Panc1 (cell line): Measurements from ENCODE around the gene ASPM. TPM values are rescaled to one million over a fixed set of nuclear protein-coding genes. Genes with fewer than 3 reads are reported as not detected.

ENCODE experiments used
- ATAC-seq: fragments of 200-7000 bp; cut with Tn5 transposase; 2 replicates; pipeline ENCODE4 v1.9.1; 2020; ENCODE audit warnings: mild to moderate bottlenecking, moderate library complexity
- BruUV-seq: library from RNA; stranded (reverse); fragments of 400-500 nt; replicated peaks from 2 replicates; lab custom pipeline; 2021; lab: Mats Ljungman, UMichigan
- CTCF ChIA-PET: fragments of 300-600 bp; sonication (Branson Sonifier 250); formaldehyde crosslinking; loops from one replicate; lab custom pipeline; 2022; ENCODE audit warnings: antibody characterized with exemption; lab: Charles Lee
- POLR2A ChIA-PET: fragments of 300-600 bp; sonication (Branson Sonifier 250); formaldehyde crosslinking; loops from one replicate; lab custom pipeline; 2022; ENCODE audit warnings: antibody characterized with exemption; lab: Charles Lee
- DNase-seq: peaks from one replicate; pipeline ENCODE4 v3.0.0-alpha.2; 2010; ENCODE audit warnings: low read depth, low spot score
- H3K27ac ChIP-seq: 2 replicates; pipeline ENCODE4 v1.5.1; 2011; ENCODE audit warnings: mild to moderate bottlenecking, low read length, inconsistent platforms
- H3K27me3 ChIP-seq: fragments of 200-500 bp; sonication (Bioruptor generic); 2 replicates; pipeline ENCODE4 v1.6.0; 2014; ENCODE audit warnings: low read length, inconsistent platforms; ENCODE audit not compliant: control insufficient read depth, insufficient read depth
- H3K36me3 ChIP-seq: fragments of 200-500 bp; sonication (Bioruptor generic); 2 replicates; pipeline ENCODE4 v1.5.1; 2014; ENCODE audit warnings: inconsistent platforms, mild to moderate bottlenecking, low read length, moderate library complexity; ENCODE audit not compliant: control insufficient read depth, insufficient read depth
- H3K4me1 ChIP-seq: 2 replicates; pipeline ENCODE4 v1.5.1; 2011; ENCODE audit warnings: inconsistent platforms, mild to moderate bottlenecking, low read length, moderate library complexity; ENCODE audit not compliant: control insufficient read depth, insufficient read depth
- H3K4me3 ChIP-seq, 2 experiments: 2 replicates each; pipeline ENCODE4 v1.5.1; 2011 to 2012; ENCODE audit warnings: low read depth in 2 of 2, low read length in 2 of 2, mild to moderate bottlenecking in 2 of 2, inconsistent platforms in 1 of 2, moderate library complexity in 1 of 2
- H3K9me3 ChIP-seq: fragments of 200-500 bp; sonication (Bioruptor generic); 2 replicates; pipeline ENCODE4 v1.5.1; 2014; ENCODE audit warnings: low read depth, mild to moderate bottlenecking, inconsistent platforms, low read length, moderate library complexity; ENCODE audit not compliant: control insufficient read depth, insufficient read depth
- POLR2AphosphoS5 ChIP-seq: IDR thresholded peaks from 2 replicates; pipeline ENCODE4 v1.6.1; 2012; ENCODE audit warnings: mild to moderate bottlenecking, low read depth, low read length, moderate library complexity
- SIN3A ChIP-seq: IDR thresholded peaks from 2 replicates; pipeline ENCODE4 v1.6.1; 2012; ENCODE audit warnings: low read depth, mild to moderate bottlenecking, low read length, moderate library complexity, borderline replicate concordance; ENCODE audit not compliant: insufficient read depth
- TCF7L2 ChIP-seq: IDR thresholded peaks from 2 replicates; pipeline ENCODE4 v1.6.1; 2011; ENCODE audit warnings: mild to moderate bottlenecking, low read depth, low read length, inconsistent platforms
- in situ Hi-C: cut with HindIII; loops from 2 replicates; pipeline ENCODE4 v1.10.0; 2016; ENCODE audit warnings: low sequenced_read_pairs, low pct_unique_long_range_greater_than_20kb
- intact Hi-C: fragments of 100-400 bp; cut with micrococcal nuclease; formaldehyde crosslinking; loops from one replicate; pipeline ENCODE4 v1.10.0; 2022; ENCODE audit not compliant: unreplicated experiment
- total RNA-seq: library from RNA; stranded (reverse); gene quantifications from one replicate; pipeline ENCODE4 v1.2.1, GENCODE V29; 2021; ENCODE audit not compliant: unreplicated experiment
- TF ChIP-seq, protein P1 (sequence below): fragments of 450-650 bp; IDR thresholded peaks from 2 replicates; pipeline ENCODE4 v1.5.1; 2017; ENCODE audit warnings: mild to moderate bottlenecking
- TF ChIP-seq, protein P2 (sequence below), 2 experiments: IDR thresholded peaks; 2 replicates each; pipeline ENCODE4 v1.6.1; 2011 to 2012; ENCODE audit warnings: low read depth in 2 of 2, control low read depth in 1 of 2, low read length in 1 of 2, mild to moderate bottlenecking in 1 of 2, moderate library complexity in 1 of 2; ENCODE audit not compliant: insufficient read depth in 1 of 2

Gene ASPM
- total RNA-seq, 1 experiment from 2014 or later: 26.9 TPM

DNA sequence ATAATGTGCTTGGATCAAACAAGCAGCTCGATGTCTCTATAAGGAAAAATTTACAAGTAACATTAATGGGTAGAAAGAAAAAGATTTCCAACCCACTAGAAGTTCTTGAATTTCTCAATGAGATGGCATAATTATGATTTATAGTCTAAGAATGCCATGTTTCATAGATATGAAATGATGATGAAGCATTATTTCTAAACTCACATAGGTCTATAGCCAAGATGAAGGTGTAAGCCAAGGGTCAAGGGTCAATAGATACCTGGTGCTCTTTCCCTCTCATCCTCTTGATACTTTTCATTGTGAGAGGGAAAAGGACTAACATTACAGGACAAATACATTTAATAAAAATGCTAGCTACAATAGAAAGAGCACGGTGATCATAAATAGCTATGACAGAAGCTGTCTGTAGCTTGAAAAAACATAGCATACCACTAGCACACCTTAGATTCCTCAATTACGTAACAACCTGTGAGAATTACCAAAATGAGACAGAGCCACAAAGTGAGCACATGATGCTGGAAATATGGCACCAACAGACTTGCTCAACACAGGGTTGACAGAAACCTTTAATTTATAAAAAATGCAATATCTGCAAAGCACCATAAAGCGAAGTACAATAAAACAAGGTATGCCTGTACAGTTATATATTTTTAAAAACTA is 53.1 kb downstream of the ASPM start:
- in situ Hi-C loops (no loop called here), intact Hi-C loops (no loop called here)
- no peaks in the 10 kb centered on the region for H3K4me1 ChIP-seq
- no TSS peak for BruUV-seq
- CTCF ChIA-PET: no interaction called here
- no peak overlapping the region for H3K27ac ChIP-seq
- no peak overlapping the region for H3K4me3 ChIP-seq
- TF ChIP-seq, protein P1, sequence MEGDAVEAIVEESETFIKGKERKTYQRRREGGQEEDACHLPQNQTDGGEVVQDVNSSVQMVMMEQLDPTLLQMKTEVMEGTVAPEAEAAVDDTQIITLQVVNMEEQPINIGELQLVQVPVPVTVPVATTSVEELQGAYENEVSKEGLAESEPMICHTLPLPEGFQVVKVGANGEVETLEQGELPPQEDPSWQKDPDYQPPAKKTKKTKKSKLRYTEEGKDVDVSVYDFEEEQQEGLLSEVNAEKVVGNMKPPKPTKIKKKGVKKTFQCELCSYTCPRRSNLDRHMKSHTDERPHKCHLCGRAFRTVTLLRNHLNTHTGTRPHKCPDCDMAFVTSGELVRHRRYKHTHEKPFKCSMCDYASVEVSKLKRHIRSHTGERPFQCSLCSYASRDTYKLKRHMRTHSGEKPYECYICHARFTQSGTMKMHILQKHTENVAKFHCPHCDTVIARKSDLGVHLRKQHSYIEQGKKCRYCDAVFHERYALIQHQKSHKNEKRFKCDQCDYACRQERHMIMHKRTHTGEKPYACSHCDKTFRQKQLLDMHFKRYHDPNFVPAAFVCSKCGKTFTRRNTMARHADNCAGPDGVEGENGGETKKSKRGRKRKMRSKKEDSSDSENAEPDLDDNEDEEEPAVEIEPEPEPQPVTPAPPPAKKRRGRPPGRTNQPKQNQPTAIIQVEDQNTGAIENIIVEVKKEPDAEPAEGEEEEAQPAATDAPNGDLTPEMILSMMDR: no peak
- TF ChIP-seq TCF7L2 (no peak), POLR2AphosphoS5 (no peak), SIN3A (no peak)
- TF ChIP-seq, protein P2, sequence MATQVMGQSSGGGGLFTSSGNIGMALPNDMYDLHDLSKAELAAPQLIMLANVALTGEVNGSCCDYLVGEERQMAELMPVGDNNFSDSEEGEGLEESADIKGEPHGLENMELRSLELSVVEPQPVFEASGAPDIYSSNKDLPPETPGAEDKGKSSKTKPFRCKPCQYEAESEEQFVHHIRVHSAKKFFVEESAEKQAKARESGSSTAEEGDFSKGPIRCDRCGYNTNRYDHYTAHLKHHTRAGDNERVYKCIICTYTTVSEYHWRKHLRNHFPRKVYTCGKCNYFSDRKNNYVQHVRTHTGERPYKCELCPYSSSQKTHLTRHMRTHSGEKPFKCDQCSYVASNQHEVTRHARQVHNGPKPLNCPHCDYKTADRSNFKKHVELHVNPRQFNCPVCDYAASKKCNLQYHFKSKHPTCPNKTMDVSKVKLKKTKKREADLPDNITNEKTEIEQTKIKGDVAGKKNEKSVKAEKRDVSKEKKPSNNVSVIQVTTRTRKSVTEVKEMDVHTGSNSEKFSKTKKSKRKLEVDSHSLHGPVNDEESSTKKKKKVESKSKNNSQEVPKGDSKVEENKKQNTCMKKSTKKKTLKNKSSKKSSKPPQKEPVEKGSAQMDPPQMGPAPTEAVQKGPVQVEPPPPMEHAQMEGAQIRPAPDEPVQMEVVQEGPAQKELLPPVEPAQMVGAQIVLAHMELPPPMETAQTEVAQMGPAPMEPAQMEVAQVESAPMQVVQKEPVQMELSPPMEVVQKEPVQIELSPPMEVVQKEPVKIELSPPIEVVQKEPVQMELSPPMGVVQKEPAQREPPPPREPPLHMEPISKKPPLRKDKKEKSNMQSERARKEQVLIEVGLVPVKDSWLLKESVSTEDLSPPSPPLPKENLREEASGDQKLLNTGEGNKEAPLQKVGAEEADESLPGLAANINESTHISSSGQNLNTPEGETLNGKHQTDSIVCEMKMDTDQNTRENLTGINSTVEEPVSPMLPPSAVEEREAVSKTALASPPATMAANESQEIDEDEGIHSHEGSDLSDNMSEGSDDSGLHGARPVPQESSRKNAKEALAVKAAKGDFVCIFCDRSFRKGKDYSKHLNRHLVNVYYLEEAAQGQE (IDR thresholded peaks at IDR 0.05; ENCODE audit: insufficient read depth in 1 of 2, low read depth in 2 of 2, low read length in 1 of 2): no peak
- no peak for ATAC-seq
- no peak for DNase-seq
- no peaks in the 10 kb centered on the region for H3K27me3 ChIP-seq
- peaks cover 20% of the 10 kb centered on the region; the same call in 1 of the 2 replicates for H3K36me3 ChIP-seq
- POLR2A ChIA-PET: no interaction called here
- no peaks in the 10 kb centered on the region for H3K9me3 ChIP-seq

DNA sequence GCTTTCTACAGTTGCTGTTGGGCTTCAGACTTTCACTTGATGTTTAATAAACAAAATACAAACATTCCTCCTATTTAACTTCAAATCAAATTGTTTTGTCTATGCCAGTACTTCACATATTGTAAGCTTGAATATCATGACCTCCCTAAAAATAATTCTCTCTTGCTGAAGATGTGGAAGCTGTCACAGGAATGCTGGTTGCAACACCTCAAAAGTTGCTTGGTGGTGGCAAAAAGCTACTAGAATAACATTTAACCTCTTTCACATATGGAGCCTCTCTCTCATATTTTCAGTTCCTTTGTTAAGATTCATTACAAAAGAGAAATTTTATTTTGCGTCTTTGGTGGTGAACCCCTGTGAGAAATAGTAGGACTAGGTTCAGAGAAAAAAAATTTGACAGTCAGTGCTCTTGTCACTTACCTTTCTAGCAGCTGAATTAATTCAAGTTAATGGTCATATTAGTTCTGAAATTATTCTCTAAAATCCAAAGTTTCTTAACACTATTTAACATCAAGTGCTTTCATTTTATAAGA is 53.9 kb downstream of the ASPM start:
- Histone ChIP-seq H3K4me1 (no peaks in the 10 kb centered on the region), H3K36me3 (peaks cover 25% of the 10 kb centered on the region; the same call in 1 of the 2 replicates), H3K27ac (no peak overlapping the region), H3K27me3 (no peaks in the 10 kb centered on the region), H3K4me3 (no peak overlapping the region), H3K9me3 (no peaks in the 10 kb centered on the region)
- DNase-seq (no peak), ATAC-seq (no peak)
- in situ Hi-C loops: no loop called here
- BruUV-seq: no TSS peak
- TF ChIP-seq SIN3A (no peak), TCF7L2 (no peak), POLR2AphosphoS5 (no peak)
- TF ChIP-seq, protein P2 (IDR thresholded peaks at IDR 0.05; ENCODE audit: insufficient read depth in 1 of 2, low read depth in 2 of 2, low read length in 1 of 2): no peak
- TF ChIP-seq, protein P1: no peak
- CTCF ChIA-PET: no interaction called here
- intact Hi-C loops: no loop called here
- POLR2A ChIA-PET: no interaction called here
